Measurements from ENCODE around the gene TMEM87A.
"Not testable (repeated sequence)": the region's sequence is repeated elsewhere in the genome, so short reads cannot be mapped to it uniquely, and the experiment has no call there.

Gene TMEM87A

GRCh38 chr15:42272939-42273899 is at the start of gene TMEM87A, which contains the start of gene GANC:
TSS of gene TMEM87A (minus strand) at chr15:42273433. CDS start at chr15:42273398, 35 bp downstream.
TSS of gene GANC (plus strand) at chr15:42273201. CDS start at chr15:42274482, 1,281 bp downstream.
- DNase-seq (ENCODE audit: low spot score) = peak; percentile 99

- DNase-seq (ENCODE audit: low spot score) = no peak
These were observed 46.0 kb upstream of the TMEM87A start for GRCh38 chr15:42319206-42319605.

DNA sequence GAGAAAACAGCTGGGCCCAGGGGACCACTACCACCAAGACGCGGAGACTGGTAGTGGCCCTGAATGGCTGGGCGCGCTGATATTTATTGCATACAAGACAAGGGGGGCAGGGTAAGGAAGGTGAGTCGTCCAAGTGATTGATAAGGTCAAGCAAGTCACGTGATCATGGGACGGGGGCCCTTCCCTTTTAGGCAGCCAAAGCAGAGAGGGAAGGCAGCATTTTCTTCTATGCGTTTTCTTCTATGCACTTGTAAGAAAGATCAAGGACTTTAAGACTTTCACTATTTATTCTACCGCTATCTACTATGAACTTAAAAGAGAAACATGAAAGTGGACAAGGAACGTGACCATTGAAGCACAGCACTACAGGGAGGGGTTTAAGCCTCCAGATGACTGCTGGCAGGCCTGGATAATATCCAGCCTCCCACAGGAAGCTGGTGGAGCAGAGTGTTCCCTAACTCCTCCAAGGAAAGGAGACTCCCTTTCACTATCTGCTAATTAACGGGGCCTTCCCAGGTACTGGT is 43.1 kb upstream of the TMEM87A start:
- not testable (repeated sequence) for DNase-seq (ENCODE audit: low spot score)

DNA sequence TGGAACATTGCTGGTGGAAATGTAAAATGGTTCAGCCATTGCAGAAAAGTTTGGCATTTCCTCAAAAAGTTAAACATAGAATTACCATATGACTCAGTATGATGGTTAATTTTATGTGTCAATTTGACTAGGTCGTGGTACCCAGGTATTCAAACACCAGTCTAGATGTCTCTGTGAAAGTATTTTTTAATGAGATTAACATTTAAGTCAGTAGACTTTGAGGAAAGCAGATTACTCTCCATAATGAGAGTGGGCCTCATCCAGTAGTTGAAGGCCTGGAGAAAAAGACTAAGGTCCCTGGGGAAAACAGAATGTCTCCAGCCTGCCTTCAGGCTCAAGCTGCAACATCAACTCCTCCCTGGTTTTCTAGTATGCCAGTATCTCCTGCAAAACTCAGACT is 42.3 kb upstream of the TMEM87A start:
- no peak for DNase-seq (ENCODE audit: low spot score)

DNA sequence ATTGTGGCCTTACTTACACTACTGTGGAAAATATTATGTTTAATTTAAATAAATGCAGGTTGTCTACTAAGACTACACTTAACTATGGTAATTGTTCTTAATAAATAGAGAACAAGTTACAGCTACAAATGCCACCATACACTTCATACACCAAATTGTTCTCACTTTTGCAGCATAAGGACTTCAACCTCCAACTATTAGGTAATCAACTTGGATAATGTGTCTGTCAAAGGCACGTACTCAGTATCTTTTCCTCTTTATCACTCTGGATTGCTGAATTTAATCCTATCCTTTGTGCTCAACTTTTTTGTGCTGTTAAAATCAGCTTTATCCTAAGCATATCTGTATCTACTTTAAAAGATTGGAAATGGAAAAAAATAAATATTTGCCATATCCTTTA is 41.6 kb upstream of the TMEM87A start:
- DNase-seq (ENCODE audit: low spot score) = no peak

- DNase-seq (ENCODE audit: low spot score) = no peak
These were observed 40.2 kb upstream of the TMEM87A start for GRCh38 chr15:42313463-42313862.

DNA sequence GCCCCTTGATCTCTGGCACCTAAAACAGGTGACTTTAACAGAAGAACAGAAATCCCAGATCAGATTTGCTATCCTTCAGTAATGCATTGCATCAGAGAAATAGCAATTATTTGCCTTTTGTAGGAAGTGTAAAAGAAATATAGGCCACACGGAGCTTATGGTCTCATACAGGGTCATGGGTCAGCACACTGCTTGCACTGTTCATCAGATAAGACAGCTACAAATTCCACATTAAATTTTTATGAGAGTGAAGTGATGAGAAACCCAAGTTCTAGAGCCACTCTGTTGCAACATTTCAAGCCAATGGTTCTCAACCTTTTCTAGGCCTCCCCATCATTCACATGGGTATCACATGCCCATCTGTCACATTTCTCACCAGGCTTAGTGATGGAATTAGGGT is 33.4 kb upstream of the TMEM87A start:
- no peak for DNase-seq (ENCODE audit: low spot score)

DNA sequence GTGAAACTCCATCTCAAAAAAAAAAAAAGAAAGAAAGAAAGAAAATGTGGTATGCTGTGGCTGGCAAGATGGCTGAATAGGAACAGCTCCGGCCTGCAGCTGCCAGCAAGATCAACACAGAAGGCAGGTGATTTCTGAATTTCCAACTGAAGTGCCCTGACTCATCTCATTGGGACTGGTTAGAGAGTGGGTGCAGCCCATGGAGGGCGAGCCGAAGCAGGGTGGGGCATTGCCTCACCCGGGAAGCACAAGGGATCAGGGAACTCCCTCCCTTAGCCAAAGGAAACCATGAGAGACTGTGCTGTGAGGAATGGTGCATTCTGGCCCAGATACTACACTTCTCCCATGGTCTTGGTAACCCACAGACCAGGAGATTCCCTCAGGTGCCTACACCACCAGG is 27.8 kb upstream of the TMEM87A start:
- not testable (repeated sequence) for DNase-seq (ENCODE audit: low spot score)

DNA sequence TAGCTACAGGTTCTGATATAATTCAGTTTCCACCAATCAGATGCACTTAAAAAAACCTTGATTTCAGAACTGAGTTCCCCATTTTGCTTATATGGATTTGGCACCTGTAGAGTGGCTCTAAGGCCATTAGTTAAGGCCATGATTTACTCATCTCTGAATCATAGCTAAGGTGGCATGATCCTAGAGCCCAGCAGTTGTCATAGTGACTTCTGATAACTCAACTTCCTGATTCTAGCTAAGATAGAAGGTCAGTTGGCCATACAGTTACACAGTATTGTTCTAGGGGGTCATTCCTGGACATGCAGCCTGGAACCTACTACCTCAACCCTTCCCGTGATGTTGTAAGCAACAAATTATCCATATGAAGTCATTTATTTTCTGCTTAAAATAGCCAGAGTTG is 15.9 kb upstream of the TMEM87A start:
- DNase-seq (ENCODE audit: low spot score) = no peak

DNA sequence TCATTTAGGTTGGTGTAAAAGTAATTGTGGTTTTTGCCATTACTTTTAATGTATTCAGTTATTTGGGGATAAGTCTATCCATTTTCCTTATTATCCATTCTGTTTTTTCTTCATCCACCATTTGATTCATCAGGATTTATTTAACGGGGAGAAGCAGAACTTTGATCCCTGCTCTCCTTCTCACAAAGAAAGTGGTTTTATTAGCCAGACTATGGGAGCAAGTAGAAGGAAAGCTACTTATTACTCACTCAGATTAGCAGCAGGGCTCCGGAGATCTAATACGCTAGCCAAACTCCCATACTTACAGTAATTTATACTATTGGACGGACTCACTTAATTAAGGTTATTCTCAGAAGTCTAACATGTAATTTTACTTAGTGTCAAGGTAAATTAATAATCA is 14.7 kb upstream of the TMEM87A start:
- no peak for DNase-seq (ENCODE audit: low spot score)

GRCh38 chr15:42286445-42287029 is 13.3 kb upstream of the TMEM87A start:
- no peak for DNase-seq (ENCODE audit: low spot score)

GRCh38 chr15:42285034-42285433 is 11.8 kb upstream of the TMEM87A start:
- DNase-seq (ENCODE audit: low spot score) = no peak

DNA sequence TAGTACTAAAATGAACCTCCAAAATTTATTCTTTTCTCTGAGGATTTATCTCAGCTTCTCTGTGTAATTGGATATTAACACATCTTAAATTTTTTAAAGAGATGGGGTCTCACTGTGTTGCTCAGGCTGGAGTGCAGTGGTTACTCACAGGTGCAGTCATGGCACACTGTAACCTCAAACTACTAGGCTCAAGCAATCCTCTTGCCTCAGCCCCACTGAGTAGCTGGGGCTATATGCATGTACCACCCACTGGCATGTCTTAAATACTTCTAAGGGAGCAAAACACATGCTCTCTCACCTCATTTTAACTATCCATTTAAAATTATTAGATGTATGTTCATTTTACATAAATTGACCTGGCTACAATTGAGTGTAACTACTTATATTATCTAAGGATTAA is 11.3 kb upstream of the TMEM87A start:
- DNase-seq (ENCODE audit: low spot score) = no peak

DNA sequence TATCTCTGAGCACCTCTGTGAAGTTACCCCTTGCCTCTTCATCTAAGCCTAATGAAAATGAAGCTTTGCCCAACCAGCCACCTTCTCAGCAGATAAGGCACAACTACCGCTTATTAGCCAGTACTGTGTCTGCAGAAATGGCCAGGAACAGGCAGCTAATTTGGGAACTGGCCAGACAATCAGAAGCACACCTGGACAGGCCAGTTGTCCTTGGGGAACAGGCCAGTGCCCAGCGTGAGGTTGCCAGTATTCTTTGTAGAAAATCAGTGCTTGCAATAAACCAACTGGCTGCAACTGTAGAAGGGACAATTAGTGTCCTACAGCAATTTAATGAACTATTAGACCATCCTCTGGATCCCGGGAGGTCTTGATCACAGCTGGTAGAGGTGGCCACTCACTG is 10.4 kb upstream of the TMEM87A start:
- DNase-seq (ENCODE audit: low spot score) = no peak

DNA sequence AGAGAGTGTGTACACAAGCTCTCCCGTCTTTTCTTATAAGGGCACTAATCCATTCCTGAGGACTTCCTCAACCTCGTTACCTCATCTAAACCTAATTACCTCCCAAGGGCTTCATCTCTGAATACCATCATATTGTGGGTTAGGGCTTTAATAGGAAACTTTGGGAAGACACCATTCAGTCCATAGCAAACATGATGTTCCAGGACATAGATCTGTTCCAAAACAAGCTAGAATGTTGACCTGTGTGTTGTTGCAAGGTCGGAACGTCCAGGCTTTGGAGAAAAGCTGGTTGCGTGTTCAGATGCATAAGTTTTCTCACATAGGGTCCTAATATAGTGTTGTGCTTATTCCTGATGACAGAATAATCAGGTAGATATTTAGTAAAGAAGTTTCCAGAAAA is 9.7 kb upstream of the TMEM87A start:
- DNase-seq (ENCODE audit: low spot score) = no peak

DNA sequence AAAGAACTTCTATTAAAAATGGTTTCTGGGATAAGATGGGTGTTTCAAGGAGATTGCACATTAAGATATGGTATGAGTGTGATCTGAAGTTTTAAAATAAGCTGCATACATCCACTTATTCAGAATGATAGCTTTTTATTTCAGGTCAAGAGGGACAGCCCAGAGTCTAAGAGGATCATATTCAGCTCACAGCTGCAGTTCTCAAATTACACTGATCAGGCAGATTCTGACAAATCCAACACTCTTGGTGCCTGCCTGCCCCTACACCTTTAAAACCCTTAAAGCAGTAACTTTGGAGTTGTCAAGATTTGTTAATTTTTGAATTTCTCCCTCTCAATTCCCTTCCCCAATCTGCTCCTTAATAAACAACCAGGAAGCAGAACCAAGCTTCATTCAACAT is 9.1 kb upstream of the TMEM87A start:
- DNase-seq (ENCODE audit: low spot score) = no peak

- no peak for DNase-seq (ENCODE audit: low spot score)
These were observed 6.0 kb upstream of the TMEM87A start for GRCh38 chr15:42279234-42279723.

GRCh38 chr15:42276762-42277161 is 3.5 kb upstream of the TMEM87A start:
- DNase-seq (ENCODE audit: low spot score) = no peak

DNA sequence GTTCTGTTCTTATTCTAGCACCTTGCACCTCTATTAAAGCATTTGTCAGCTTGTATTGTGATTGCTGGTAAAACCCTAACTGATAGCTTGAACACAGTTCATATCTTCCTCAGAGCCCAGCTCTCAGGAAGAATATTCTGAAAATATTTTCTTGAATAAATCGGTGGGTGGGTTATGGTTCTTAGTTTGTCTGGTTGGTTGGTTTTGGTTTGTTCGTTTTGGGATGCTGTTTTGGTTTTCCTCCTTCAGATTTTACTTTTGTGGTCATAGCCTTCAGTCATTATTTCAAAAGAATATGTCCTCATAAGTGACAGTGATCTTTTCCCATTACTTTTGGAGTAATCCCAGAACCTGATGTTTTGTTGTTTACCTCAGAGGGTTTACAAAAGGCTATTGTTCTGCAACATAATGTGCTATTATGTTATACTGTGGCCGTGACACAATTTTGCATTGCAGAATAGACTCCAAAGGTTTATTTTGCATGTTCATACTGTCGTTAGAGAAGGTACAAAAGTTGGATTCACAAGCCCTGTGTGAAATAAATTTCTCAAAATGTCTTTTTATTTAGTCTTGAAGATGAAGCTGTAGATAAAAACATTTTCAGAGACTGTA is 2.7 kb upstream of the TMEM87A start:
- peak; percentile 94 for DNase-seq (ENCODE audit: low spot score)

DNA sequence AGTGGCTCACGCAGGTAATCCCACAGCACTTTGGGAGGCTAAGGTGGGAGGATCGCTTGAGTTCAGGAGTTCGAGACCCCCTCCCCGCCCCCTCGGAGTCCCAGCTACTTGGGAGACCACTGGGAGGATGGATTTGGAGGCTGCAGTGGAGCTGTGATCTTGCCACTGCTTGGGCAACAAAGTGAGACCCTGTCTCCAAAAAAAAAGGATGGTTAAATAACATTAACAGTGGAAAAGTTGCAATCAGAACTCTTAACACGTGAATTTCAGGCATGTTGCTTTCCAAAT is 1.4 kb upstream of the TMEM87A start:
- DNase-seq (ENCODE audit: low spot score) = no peak

- peak; percentile 64 for DNase-seq (ENCODE audit: low spot score)
These were observed 868 bp upstream of the TMEM87A start for GRCh38 chr15:42273900-42274701.

DNA sequence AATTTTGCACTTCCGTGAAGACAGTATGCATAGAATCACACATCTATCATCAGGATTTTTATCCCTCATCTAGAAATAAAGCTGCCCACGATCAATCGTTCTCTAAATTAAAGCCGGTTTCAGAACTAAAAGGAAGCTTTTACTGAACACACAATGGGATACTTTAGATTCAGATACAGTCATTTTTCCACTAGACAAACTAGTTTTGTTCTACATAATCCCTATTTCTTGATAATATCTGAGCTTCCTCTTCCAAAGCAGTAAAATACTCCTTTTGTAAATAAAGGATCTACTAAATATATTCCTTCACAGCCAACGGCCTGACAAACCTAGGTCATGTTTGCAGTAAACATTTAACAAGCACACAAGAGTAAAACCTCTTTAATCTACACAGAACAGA is 2.2 kb downstream of the TMEM87A start:
- peak; percentile 30 for DNase-seq (ENCODE audit: low spot score)

Data from pons (tissue), 1 donor.